A673 (cell line): ENCODE data around the gene NUDT3.

Experiments
- EZH2 ChIP-seq: fragments of 200-600 bp; sonication (generic); IDR thresholded peaks from 2 replicates; pipeline ENCODE4 v1.6.1; 2017; ENCODE audit warnings: borderline replicate concordance, low read depth, mild to moderate bottlenecking, mixed read lengths, antibody characterized with exemption, low read length; ENCODE audit not compliant: poor library complexity, severe bottlenecking
- TF ChIP-seq, protein P1 (sequence below): fragments of 300-800, 200-600 bp; sonication (generic); conservative IDR thresholded peaks from 2 replicates; pipeline ENCODE4 v1.5.1; 2017; ENCODE audit warnings: low read depth, mild to moderate bottlenecking, antibody characterized with exemption, low read length, moderate library complexity, mixed read lengths

DNA sequence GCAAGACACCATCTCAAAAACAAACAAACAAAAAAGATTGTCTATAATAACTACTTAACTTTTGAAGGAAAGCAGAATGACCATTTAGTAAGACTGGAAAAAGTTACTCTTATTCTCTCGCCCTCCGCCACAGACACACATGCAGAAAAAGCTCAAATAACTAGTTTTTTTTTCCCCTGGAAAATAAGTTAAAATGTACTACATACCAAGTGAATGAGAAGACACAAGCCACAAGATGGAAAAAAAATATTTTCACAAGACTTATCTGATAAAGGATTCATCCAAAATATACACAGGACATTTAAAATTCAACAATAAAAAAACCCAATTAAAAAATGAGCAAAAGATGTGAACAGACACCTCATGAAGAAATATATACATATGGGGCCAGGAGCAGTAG, 31.9 kb downstream of the NUDT3 start:
- TF ChIP-seq, protein P1, sequence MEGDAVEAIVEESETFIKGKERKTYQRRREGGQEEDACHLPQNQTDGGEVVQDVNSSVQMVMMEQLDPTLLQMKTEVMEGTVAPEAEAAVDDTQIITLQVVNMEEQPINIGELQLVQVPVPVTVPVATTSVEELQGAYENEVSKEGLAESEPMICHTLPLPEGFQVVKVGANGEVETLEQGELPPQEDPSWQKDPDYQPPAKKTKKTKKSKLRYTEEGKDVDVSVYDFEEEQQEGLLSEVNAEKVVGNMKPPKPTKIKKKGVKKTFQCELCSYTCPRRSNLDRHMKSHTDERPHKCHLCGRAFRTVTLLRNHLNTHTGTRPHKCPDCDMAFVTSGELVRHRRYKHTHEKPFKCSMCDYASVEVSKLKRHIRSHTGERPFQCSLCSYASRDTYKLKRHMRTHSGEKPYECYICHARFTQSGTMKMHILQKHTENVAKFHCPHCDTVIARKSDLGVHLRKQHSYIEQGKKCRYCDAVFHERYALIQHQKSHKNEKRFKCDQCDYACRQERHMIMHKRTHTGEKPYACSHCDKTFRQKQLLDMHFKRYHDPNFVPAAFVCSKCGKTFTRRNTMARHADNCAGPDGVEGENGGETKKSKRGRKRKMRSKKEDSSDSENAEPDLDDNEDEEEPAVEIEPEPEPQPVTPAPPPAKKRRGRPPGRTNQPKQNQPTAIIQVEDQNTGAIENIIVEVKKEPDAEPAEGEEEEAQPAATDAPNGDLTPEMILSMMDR: no peak
- no peak for TF ChIP-seq EZH2
